Stimulated activated CD8-positive, alpha-beta memory T cell treated with anti-CD3 and anti-CD28 coated beads, Interleukin-12 subunit alpha, Interleukin-12 subunit beta, amount 100 ng/mL, for 1 hour (primary cell): ENCODE results near the gene PHF2.

Experiments used
- DNase-seq: peaks from one replicate; pipeline ENCODE4 v3.0.0-alpha.2; 2020; ENCODE audit warnings: low read depth

PHF2 gene

GRCh38 chr9:93701494-93702218, 125.3 kb downstream of the PHF2 start:
- DNase-seq, result no peak

GRCh38 chr9:93702261-93702660, 125.9 kb downstream of the PHF2 start:
- DNase-seq, result no peak

- no peak for DNase-seq
Observed at GRCh38 chr9:93708289-93708986, 132.1 kb downstream of the PHF2 start.

GRCh38 chr9:93708987-93709302, 132.6 kb downstream of the PHF2 start:
- no peak for DNase-seq

GRCh38 chr9:93709600-93710369, 133.4 kb downstream of the PHF2 start:
- no peak for DNase-seq

- no peak for DNase-seq
Observed at GRCh38 chr9:93710370-93710723, 134.0 kb downstream of the PHF2 start.

- DNase-seq, result no peak
Observed at GRCh38 chr9:93711002-93711401, 134.6 kb downstream of the PHF2 start.

GRCh38 chr9:93712896-93713295, 136.5 kb downstream of the PHF2 start:
- DNase-seq, result no peak

- DNase-seq, result no peak
Observed at GRCh38 chr9:93713716-93714115, 137.3 kb downstream of the PHF2 start.

- no peak for DNase-seq
Observed at GRCh38 chr9:93721417-93721965, 145.1 kb downstream of the PHF2 start.

- DNase-seq, result no peak
Observed at GRCh38 chr9:93724852-93725251, 148.5 kb downstream of the PHF2 start.

GRCh38 chr9:93725382-93725781, 149.0 kb downstream of the PHF2 start:
- no peak for DNase-seq

GRCh38 chr9:93726147-93726546, 149.8 kb downstream of the PHF2 start:
- no peak for DNase-seq
